Neuronal stem cell (in vitro differentiated cells): Measurements from ENCODE around the gene WDFY3.

Experiments
- DNase-seq: peaks from one replicate; pipeline ENCODE4 v3.0.0-alpha.2; 2013; ENCODE audit warnings: low spot score
- H2AFZ ChIP-seq: one replicate; pipeline ENCODE4 v1.6.1; 2013; ENCODE audit warnings: mild to moderate bottlenecking, low read length, inconsistent platforms
- H2AK5ac ChIP-seq: 2 replicates; pipeline ENCODE4 v1.6.1; 2013; ENCODE audit warnings: low read depth, mild to moderate bottlenecking, inconsistent platforms, low read length, moderate library complexity, mixed read lengths
- H2BK120ac ChIP-seq: 2 replicates; pipeline ENCODE4 v1.6.1; 2013; ENCODE audit warnings: low read depth, mild to moderate bottlenecking, inconsistent platforms, low read length, moderate library complexity, mixed read lengths
- H2BK12ac ChIP-seq: one replicate; pipeline ENCODE4 v1.6.1; 2013; ENCODE audit warnings: low read length, inconsistent platforms
- H2BK15ac ChIP-seq: 2 replicates; pipeline ENCODE4 v1.6.1; 2013; ENCODE audit warnings: mild to moderate bottlenecking, low read length, inconsistent platforms, mixed read lengths
- H2BK5ac ChIP-seq: one replicate; pipeline ENCODE4 v1.6.1; 2013; ENCODE audit warnings: inconsistent platforms, mild to moderate bottlenecking, low read length, moderate library complexity
- H3K14ac ChIP-seq: one replicate; pipeline ENCODE4 v1.6.1; 2013; ENCODE audit warnings: low read length, inconsistent platforms
- H3K18ac ChIP-seq: 2 replicates; pipeline ENCODE4 v1.6.1; 2013; ENCODE audit warnings: low read length, inconsistent platforms
- H3K23ac ChIP-seq: 2 replicates; pipeline ENCODE4 v1.6.1; 2013; ENCODE audit warnings: low read depth, mild to moderate bottlenecking, mixed read lengths, low read length, inconsistent platforms; ENCODE audit not compliant: poor library complexity
- H3K27ac ChIP-seq: replicated peaks from 3 replicates; pipeline ENCODE4 v1.5.1; 2013; ENCODE audit warnings: low read length, inconsistent platforms
- H3K27me3 ChIP-seq, 3 experiments: 2 replicates each; pipeline ENCODE4 v1.6.1; 2013; ENCODE audit warnings: low read length in 3 of 3, mild to moderate bottlenecking in 2 of 3, inconsistent platforms in 1 of 3, low read depth in 1 of 3, mixed read lengths in 1 of 3, moderate library complexity in 1 of 3; ENCODE audit not compliant: control insufficient read depth in 3 of 3, insufficient read depth in 3 of 3
- H3K36me3 ChIP-seq, 2 donors: replicated peaks in 1 of 2; 2 replicates each; pipeline ENCODE4 v1.6.1; 2013; ENCODE audit warnings: low read length in 2 of 2; ENCODE audit not compliant: control insufficient read depth in 2 of 2, insufficient read depth in 2 of 2
- H3K4ac ChIP-seq: 2 replicates; pipeline ENCODE4 v1.6.1; 2013; ENCODE audit warnings: inconsistent platforms, mild to moderate bottlenecking, low read length, moderate library complexity
- H3K4me1 ChIP-seq, 2 donors: 1 replicate in 1 of 2; 2 replicates in 1 of 2; pipeline ENCODE4 v1.6.1; 2013; ENCODE audit warnings: low read length in 2 of 2, low read depth in 1 of 2; ENCODE audit not compliant: control insufficient read depth in 2 of 2, insufficient read depth in 1 of 2
- H3K4me2 ChIP-seq: one replicate; pipeline ENCODE4 v1.6.1; 2013; ENCODE audit warnings: mild to moderate bottlenecking, low read length, inconsistent platforms; ENCODE audit not compliant: insufficient read depth, poor library complexity, severe bottlenecking
- H3K4me3 ChIP-seq, 2 donors: 2 replicates each; pipeline ENCODE4 v1.5.1; 2013; ENCODE audit warnings: low read length in 2 of 2, mild to moderate bottlenecking in 2 of 2, inconsistent platforms in 1 of 2, moderate library complexity in 1 of 2
- H3K79me1 ChIP-seq: one replicate; pipeline ENCODE4 v1.6.1; 2013; ENCODE audit warnings: low read depth, mild to moderate bottlenecking, inconsistent platforms, low read length, moderate library complexity
- H3K9ac ChIP-seq: one replicate; pipeline ENCODE4 v1.6.1; 2013; ENCODE audit warnings: mild to moderate bottlenecking, low read depth, low read length, inconsistent platforms; ENCODE audit not compliant: poor library complexity
- H3K9me3 ChIP-seq, 2 donors: replicated peaks in 1 of 2; 2 replicates each; pipeline versions ENCODE3 to v1.6.1; 2013; ENCODE audit warnings: low read length in 2 of 2, mild to moderate bottlenecking in 2 of 2, inconsistent platforms in 1 of 2, low read depth in 1 of 2, mixed read lengths in 1 of 2, moderate library complexity in 1 of 2; ENCODE audit not compliant: control insufficient read depth in 2 of 2, insufficient read depth in 1 of 2
- H4K8ac ChIP-seq: one replicate; pipeline ENCODE4 v1.6.1; 2013; ENCODE audit warnings: low read depth, mild to moderate bottlenecking, inconsistent platforms, low read length, moderate library complexity
- H4K91ac ChIP-seq: one replicate; pipeline ENCODE4 v1.6.1; 2013; ENCODE audit warnings: low read length, low read depth, mild to moderate bottlenecking, inconsistent platforms; ENCODE audit not compliant: poor library complexity
- WGBS, 2 donors: extraction: QIAGEN DNeasy Blood & Tissue Kit; methylation state at CpG; one replicate each; pipeline ENCODE4 v1.1.7; 2013; ENCODE audit warnings: missing lambda C conversion rate in 2 of 2, mixed read lengths in 1 of 2; ENCODE audit not compliant: insufficient read length in 2 of 2, insufficient replicate concordance in 1 of 2; ENCODE audit errors: extremely low coverage in 2 of 2; 5-methylcytosine and 5-hydroxymethylcytosine counted together

WDFY3 gene

GRCh38 chr4:84938316-84938715 is 28.2 kb downstream of the WDFY3 start:
- peaks cover 1% of the 10 kb centered on the region for H3K79me1 ChIP-seq
- H3K4me2 ChIP-seq = no peak overlapping the region
- DNase-seq = no peak
- no peak overlapping the region for H3K4ac ChIP-seq
- no peak overlapping the region for H3K27ac ChIP-seq
- H3K9ac ChIP-seq = no peak overlapping the region
- no peak overlapping the region for H3K18ac ChIP-seq
- H3K23ac ChIP-seq = no peak overlapping the region
- no CpG with 5 or more reads among the region's 2 CpGs for WGBS, 2 donors
- no peak overlapping the region for H2BK12ac ChIP-seq
- H4K8ac ChIP-seq = no peak overlapping the region
- H2BK5ac ChIP-seq = no peak overlapping the region
- H2BK120ac ChIP-seq = no peak overlapping the region
- H3K9me3 ChIP-seq = peaks cover 0 to 29% of the 10 kb centered on the region in 2 donors
- peaks cover 0 to 4% of the 10 kb centered on the region in 2 donors for H3K4me1 ChIP-seq
- H2AK5ac ChIP-seq = no peak overlapping the region
- H2AFZ ChIP-seq = no peak overlapping the region
- H3K36me3 ChIP-seq = peaks cover 0 to 7% of the 10 kb centered on the region in 2 donors
- no peak overlapping the region for H3K4me3 ChIP-seq
- no peak overlapping the region for H2BK15ac ChIP-seq
- H4K91ac ChIP-seq = no peak overlapping the region
- H3K27me3 ChIP-seq = no peaks in the 10 kb centered on the region
- no peak overlapping the region for H3K14ac ChIP-seq

GRCh38 chr4:84937381-84937977 is 29.0 kb downstream of the WDFY3 start:
- Histone ChIP-seq H3K9ac (no peak overlapping the region), H2BK5ac (no peak overlapping the region), H2BK12ac (no peak overlapping the region), H3K14ac (no peak overlapping the region), H3K23ac (no peak overlapping the region), H2AK5ac (no peak overlapping the region), H2AFZ (no peak overlapping the region), H2BK15ac (no peak overlapping the region), H3K79me1 (peaks cover 1% of the 10 kb centered on the region), H2BK120ac (no peak overlapping the region), H3K36me3 (peaks cover 0 to 3% of the 10 kb centered on the region in 2 donors), H3K4ac (no peak overlapping the region), H4K8ac (no peak overlapping the region), H3K4me1 (peaks cover 0 to 4% of the 10 kb centered on the region in 2 donors), H3K4me3 (no peak overlapping the region), H3K18ac (no peak overlapping the region), H3K9me3 (peaks cover 0 to 23% of the 10 kb centered on the region in 2 donors), H3K27ac (no peak overlapping the region), H3K27me3 (no peaks in the 10 kb centered on the region), H4K91ac (no peak overlapping the region), H3K4me2 (no peak overlapping the region)
- no CpG with 5 or more reads among the region's 3 CpGs for WGBS, 2 donors
- DNase-seq = no peak

GRCh38 chr4:84936123-84936522 is 30.4 kb downstream of the WDFY3 start:
- H2BK12ac ChIP-seq = no peak overlapping the region
- H3K4me1 ChIP-seq = peaks cover 4 to 5% of the 10 kb centered on the region in 2 donors
- no peak overlapping the region for H3K4ac ChIP-seq
- DNase-seq = no peak
- H2AFZ ChIP-seq = no peak overlapping the region
- no CpG with 5 or more reads among the region's 2 CpGs for WGBS, 2 donors
- no peak overlapping the region for H3K14ac ChIP-seq
- no peak overlapping the region for H3K4me3 ChIP-seq
- no peak overlapping the region for H2BK5ac ChIP-seq
- H3K18ac ChIP-seq = no peak overlapping the region
- no peak overlapping the region for H2BK15ac ChIP-seq
- H3K23ac ChIP-seq = no peak overlapping the region
- no peak overlapping the region for H4K8ac ChIP-seq
- peaks cover 0 to 11% of the 10 kb centered on the region in 2 donors for H3K9me3 ChIP-seq
- no peak overlapping the region for H2AK5ac ChIP-seq
- no peak overlapping the region for H3K27ac ChIP-seq
- H3K27me3 ChIP-seq = no peaks in the 10 kb centered on the region
- H3K9ac ChIP-seq = no peak overlapping the region
- H3K36me3 ChIP-seq = peaks cover 0 to 11% of the 10 kb centered on the region in 2 donors
- H3K4me2 ChIP-seq = no peak overlapping the region
- H3K79me1 ChIP-seq = peaks cover 1% of the 10 kb centered on the region
- H2BK120ac ChIP-seq = no peak overlapping the region
- H4K91ac ChIP-seq = no peak overlapping the region

GRCh38 chr4:84932462-84932861 is 34.0 kb downstream of the WDFY3 start:
- no peak overlapping the region for H2BK15ac ChIP-seq
- no peak overlapping the region for H3K4me3 ChIP-seq
- no peak overlapping the region for H3K4ac ChIP-seq
- H3K4me1 ChIP-seq = peaks cover 0 to 5% of the 10 kb centered on the region in 2 donors
- H3K18ac ChIP-seq = no peak overlapping the region
- no peak overlapping the region for H2AK5ac ChIP-seq
- no peak for DNase-seq
- no peak overlapping the region for H3K9ac ChIP-seq
- no CpG with 5 or more reads among the region's 1 CpG for WGBS, 2 donors
- no peak overlapping the region for H3K14ac ChIP-seq
- no peak overlapping the region for H3K27ac ChIP-seq
- no peaks in the 10 kb centered on the region for H3K9me3 ChIP-seq
- peaks cover 0 to 46% of the 10 kb centered on the region in 2 donors for H3K36me3 ChIP-seq
- H3K4me2 ChIP-seq = no peak overlapping the region
- H4K91ac ChIP-seq = no peak overlapping the region
- no peak overlapping the region for H2BK12ac ChIP-seq
- no peak overlapping the region for H4K8ac ChIP-seq
- no peak overlapping the region for H3K23ac ChIP-seq
- no peak overlapping the region for H2BK120ac ChIP-seq
- no peak overlapping the region for H2AFZ ChIP-seq
- H3K79me1 ChIP-seq = no peaks in the 10 kb centered on the region
- no peak overlapping the region for H2BK5ac ChIP-seq
- no peaks in the 10 kb centered on the region for H3K27me3 ChIP-seq
